ENCODE measurements around the gene SCRT2.

The SCRT2 gene

DNA sequence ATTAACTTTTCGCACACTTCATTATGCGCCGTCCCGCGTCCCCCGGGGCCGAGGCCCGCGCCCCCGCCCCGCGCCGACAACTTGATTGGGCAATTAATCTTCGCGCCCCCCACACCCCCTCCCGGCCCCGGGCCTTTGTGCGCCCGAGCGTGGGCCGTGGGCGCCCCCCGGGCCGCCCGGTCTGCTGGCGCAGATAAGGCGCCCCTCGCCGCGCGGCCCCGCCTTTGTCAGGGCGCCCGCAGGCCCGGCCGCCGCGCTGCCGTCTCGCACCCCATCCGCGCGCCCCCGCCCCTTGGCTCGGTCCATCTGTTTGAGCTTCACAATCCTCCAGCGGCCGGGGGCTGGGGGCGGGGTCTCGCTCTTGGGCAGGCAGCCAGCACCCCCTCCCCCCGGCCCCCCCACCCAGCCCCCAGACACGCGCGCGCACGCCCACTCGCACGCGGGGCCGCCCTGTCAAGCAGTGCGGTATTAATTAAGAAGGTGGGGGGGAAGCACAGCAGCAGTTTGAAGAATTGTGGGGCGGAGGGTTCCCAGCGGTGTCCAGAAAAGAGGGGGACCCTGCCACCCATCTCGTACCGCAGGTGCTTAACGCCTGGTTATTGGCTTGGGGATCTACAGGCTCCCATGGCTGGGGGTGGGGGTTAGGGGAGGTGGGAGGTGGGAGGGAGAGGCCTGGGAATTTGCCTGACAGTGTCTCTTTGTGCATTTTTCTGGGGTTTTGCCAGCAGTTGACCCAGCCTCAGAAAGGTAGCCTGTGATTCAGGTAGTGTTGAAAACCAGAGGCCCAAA is 34.6 kb upstream of the SCRT2 start:
- in situ Hi-C loops (cut with MboI; ENCODE audit: low pct_unique_long_range_greater_than_20kb, low sequenced_read_pairs, unreplicated experiment) = no loop called here
- no peak for DNase-seq (ENCODE audit: low spot score)
- TF ChIP-seq, protein P1, sequence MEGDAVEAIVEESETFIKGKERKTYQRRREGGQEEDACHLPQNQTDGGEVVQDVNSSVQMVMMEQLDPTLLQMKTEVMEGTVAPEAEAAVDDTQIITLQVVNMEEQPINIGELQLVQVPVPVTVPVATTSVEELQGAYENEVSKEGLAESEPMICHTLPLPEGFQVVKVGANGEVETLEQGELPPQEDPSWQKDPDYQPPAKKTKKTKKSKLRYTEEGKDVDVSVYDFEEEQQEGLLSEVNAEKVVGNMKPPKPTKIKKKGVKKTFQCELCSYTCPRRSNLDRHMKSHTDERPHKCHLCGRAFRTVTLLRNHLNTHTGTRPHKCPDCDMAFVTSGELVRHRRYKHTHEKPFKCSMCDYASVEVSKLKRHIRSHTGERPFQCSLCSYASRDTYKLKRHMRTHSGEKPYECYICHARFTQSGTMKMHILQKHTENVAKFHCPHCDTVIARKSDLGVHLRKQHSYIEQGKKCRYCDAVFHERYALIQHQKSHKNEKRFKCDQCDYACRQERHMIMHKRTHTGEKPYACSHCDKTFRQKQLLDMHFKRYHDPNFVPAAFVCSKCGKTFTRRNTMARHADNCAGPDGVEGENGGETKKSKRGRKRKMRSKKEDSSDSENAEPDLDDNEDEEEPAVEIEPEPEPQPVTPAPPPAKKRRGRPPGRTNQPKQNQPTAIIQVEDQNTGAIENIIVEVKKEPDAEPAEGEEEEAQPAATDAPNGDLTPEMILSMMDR (IDR thresholded peaks at IDR 0.05; ENCODE audit: extremely low read depth, insufficient read depth, missing control alignments) = no peak

DNA sequence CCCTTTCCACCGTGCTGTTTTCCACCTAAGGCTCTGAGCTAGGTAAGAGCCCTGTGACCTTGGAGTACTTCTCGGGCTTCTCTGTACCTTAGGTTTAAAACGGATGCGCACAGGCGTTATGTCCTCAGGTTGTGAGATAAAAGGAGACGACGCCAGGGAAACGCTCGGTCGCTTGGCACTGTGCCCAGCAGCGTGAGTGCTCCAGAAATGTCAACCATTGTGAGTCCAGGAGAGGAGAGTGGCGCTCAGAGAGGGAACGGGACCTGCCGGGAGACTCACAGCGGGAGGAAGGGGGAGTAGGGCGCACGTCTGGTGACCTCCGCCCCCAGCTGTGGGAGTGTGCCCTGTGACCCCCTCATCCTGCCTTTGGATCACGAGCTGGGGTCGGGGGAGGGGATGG is 33.8 kb upstream of the SCRT2 start:
- TF ChIP-seq, protein P1 (IDR thresholded peaks at IDR 0.05; ENCODE audit: extremely low read depth, insufficient read depth, missing control alignments) = no peak
- in situ Hi-C loops (cut with MboI; ENCODE audit: low pct_unique_long_range_greater_than_20kb, low sequenced_read_pairs, unreplicated experiment) = no loop called here
- DNase-seq (ENCODE audit: low spot score) = no peak

DNA sequence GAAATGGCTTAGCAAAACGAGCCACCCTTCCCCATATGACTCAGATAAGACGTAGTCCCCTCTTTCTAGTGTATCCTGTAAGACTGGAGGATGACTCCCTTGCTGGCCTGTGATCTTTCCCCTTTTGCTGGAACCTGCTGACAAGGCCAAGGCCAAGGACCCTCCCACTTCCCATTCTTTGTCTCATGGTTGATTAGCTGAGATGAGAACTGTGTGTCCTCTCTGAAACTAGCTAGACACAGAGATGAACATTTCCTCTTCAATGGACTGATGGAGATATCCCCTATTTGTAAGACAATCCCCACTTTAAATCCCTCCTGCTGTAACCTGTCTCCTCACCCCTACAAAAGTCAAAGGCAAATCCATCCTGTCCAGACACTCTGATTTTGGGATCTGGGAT is 33.4 kb upstream of the SCRT2 start:
- in situ Hi-C loops (cut with MboI; ENCODE audit: low pct_unique_long_range_greater_than_20kb, low sequenced_read_pairs, unreplicated experiment) = no loop called here
- no peak for DNase-seq (ENCODE audit: low spot score)
- TF ChIP-seq, protein P1 (IDR thresholded peaks at IDR 0.05; ENCODE audit: extremely low read depth, insufficient read depth, missing control alignments) = no peak

GRCh38 chr20:707451-708110 is 32.0 kb upstream of the SCRT2 start:
- in situ Hi-C loops (cut with MboI; ENCODE audit: low pct_unique_long_range_greater_than_20kb, low sequenced_read_pairs, unreplicated experiment) = no loop called here
- DNase-seq (ENCODE audit: low spot score) = no peak
- TF ChIP-seq, protein P1 (IDR thresholded peaks at IDR 0.05; ENCODE audit: extremely low read depth, insufficient read depth, missing control alignments) = no peak

- in situ Hi-C loops (cut with MboI; ENCODE audit: low pct_unique_long_range_greater_than_20kb, low sequenced_read_pairs, unreplicated experiment) = no loop called here
- TF ChIP-seq, protein P1 (IDR thresholded peaks at IDR 0.05; ENCODE audit: extremely low read depth, insufficient read depth, missing control alignments) = no peak
- DNase-seq (ENCODE audit: low spot score) = no peak
Observed at GRCh38 chr20:706366-706885, 30.8 kb upstream of the SCRT2 start.

DNA sequence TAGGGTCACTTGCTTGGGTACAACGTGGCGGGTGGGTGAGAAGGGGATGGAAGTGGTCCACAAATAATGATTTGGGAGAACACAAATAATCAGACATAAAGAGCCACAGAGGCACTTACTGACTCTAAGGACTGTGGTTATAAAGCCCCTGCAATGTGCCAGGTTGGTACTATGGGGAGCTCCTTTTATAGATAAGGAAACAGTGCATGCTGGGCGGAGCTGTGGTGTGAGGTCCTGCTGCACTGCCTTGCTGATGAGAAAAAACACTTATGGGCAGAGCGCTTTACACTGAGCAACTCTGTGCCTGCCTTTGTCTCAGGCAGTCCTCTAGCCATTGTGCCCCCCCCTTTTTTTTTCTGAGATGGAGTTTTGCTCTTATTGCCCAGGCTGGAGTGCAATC is 29.1 kb upstream of the SCRT2 start:
- TF ChIP-seq, protein P1 (IDR thresholded peaks at IDR 0.05; ENCODE audit: extremely low read depth, insufficient read depth, missing control alignments) = no peak
- in situ Hi-C loops (cut with MboI; ENCODE audit: low pct_unique_long_range_greater_than_20kb, low sequenced_read_pairs, unreplicated experiment) = no loop called here

More for the DNA sequence above, 29.1 kb upstream of the SCRT2 start:
- no peak for DNase-seq (ENCODE audit: low spot score)
